ENCODE data around the gene NCK2.

The NCK2 gene

DNA sequence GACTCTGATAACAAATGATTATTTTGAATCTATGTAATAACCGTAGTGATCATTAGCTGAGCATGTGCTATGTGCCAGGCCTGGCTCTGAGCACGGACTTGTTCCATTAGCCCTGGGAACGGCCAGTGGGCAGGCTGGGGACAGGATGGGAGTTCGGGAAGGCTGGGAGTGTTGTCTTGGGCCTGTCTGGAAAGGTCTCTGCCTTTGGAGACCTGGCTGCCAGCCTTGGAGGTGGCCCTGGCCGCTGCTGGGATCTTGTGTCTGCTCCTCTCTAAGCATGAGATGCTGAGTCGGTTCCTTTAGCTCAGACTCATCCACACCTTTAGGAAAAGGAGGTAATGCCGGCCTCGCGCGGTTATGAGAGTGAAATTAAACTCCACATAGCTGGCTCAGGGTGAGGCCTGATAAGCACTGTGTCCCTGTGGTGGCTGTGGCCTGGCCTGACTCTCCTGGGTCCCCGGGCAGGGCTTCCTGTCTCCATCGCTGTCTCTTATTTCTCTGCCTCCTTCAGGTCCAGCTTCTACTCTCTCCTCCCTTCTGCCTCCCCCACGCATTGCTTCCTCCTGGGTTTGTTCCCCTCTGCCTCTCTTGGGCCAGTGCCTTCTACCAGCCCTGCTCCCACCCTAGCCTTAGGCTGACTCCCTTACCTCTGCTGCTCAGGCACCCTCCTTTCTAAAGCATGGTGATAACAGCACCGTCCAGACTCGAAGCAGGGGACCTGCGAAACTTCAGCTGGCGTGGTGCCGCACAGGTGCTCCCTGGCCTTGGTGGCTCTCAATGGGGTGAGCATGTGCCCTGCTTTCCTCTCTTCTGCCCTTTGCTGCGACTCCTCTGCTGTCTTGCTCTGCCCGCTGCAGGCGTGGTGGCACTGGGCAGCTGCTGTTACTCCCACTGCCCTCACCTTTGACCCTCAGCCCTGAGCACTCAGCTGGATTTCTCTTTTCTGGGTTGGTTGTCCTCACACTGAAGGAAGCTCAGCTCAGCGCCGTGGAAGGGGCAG, 41.8 kb downstream of the NCK2 start:
- no peaks in the 10 kb centered on the region for H3F3A ChIP-seq (ENCODE audit: insufficient read depth, low read length)
- H3K9me2 ChIP-seq (ENCODE audit: low read depth, low read length), result no peaks in the 10 kb centered on the region
- H3K9ac ChIP-seq (ENCODE audit: low read length), result no peak overlapping the region
- no peak overlapping the region for H3K4me2 ChIP-seq (ENCODE audit: low read length)
- H2AFZ ChIP-seq (ENCODE audit: low read length), result no peak overlapping the region
- no peak for TF ChIP-seq EZH2 (IDR thresholded peaks at IDR 0.05; ENCODE audit: borderline replicate concordance, low read length)
- TF ChIP-seq CTCF (IDR thresholded peaks at IDR 0.05; ENCODE audit: low read length), result no peak
- H3K79me2 ChIP-seq (ENCODE audit: insufficient read depth, low read length), result no peaks in the 10 kb centered on the region
- H3K27ac ChIP-seq (ENCODE audit: low read depth, low read length, poor library complexity, severe bottlenecking), result no peak overlapping the region
- no peak overlapping the region for H3K4me3 ChIP-seq (ENCODE audit: low read depth, low read length, poor library complexity, severe bottlenecking)
- H3K9me3 ChIP-seq (ENCODE audit: low read length), result no peaks in the 10 kb centered on the region
- H3K27me3 ChIP-seq (ENCODE audit: insufficient read depth, low read length), result 0 out of 2 replicates have a peak, but pooled peaks cover 6% of the 10 kb centered on the region
- no peaks in the 10 kb centered on the region for H3K4me1 ChIP-seq (ENCODE audit: insufficient read depth, low read length, severe bottlenecking)
- no peaks in the 10 kb centered on the region for H3K36me3 ChIP-seq (ENCODE audit: insufficient read depth, low read length)
- H4K20me1 ChIP-seq (ENCODE audit: insufficient read depth, low read length), result no peaks in the 10 kb centered on the region

GRCh38 chr2:105787376-105788318, 42.9 kb downstream of the NCK2 start:
- Histone ChIP-seq H3F3A (ENCODE audit: insufficient read depth, low read length) (no peaks in the 10 kb centered on the region), H3K79me2 (ENCODE audit: insufficient read depth, low read length) (no peaks in the 10 kb centered on the region), H2AFZ (ENCODE audit: low read length) (no peak overlapping the region), H3K4me1 (ENCODE audit: insufficient read depth, low read length, severe bottlenecking) (no peaks in the 10 kb centered on the region), H3K36me3 (ENCODE audit: insufficient read depth, low read length) (no peaks in the 10 kb centered on the region), H4K20me1 (ENCODE audit: insufficient read depth, low read length) (no peaks in the 10 kb centered on the region), H3K27ac (ENCODE audit: low read depth, low read length, poor library complexity, severe bottlenecking) (no peak overlapping the region), H3K9ac (ENCODE audit: low read length) (no peak overlapping the region), H3K4me3 (ENCODE audit: low read depth, low read length, poor library complexity, severe bottlenecking) (no peak overlapping the region), H3K27me3 (ENCODE audit: insufficient read depth, low read length) (0 out of 2 replicates have a peak, but pooled peaks cover 6% of the 10 kb centered on the region), H3K9me3 (ENCODE audit: low read length) (no peaks in the 10 kb centered on the region), H3K9me2 (ENCODE audit: low read depth, low read length) (no peaks in the 10 kb centered on the region), H3K4me2 (ENCODE audit: low read length) (no peak overlapping the region)
- TF ChIP-seq EZH2 (IDR thresholded peaks at IDR 0.05; ENCODE audit: borderline replicate concordance, low read length) (no peak), CTCF (IDR thresholded peaks at IDR 0.05; ENCODE audit: low read length) (no peak)

- H3K27ac ChIP-seq (ENCODE audit: low read depth, low read length, poor library complexity, severe bottlenecking), result no peak overlapping the region
- no peak overlapping the region for H3K4me2 ChIP-seq (ENCODE audit: low read length)
- no peaks in the 10 kb centered on the region for H3K4me1 ChIP-seq (ENCODE audit: insufficient read depth, low read length, severe bottlenecking)
- H3K9me2 ChIP-seq (ENCODE audit: low read depth, low read length), result no peaks in the 10 kb centered on the region
- H3K36me3 ChIP-seq (ENCODE audit: insufficient read depth, low read length), result no peaks in the 10 kb centered on the region
- H3K79me2 ChIP-seq (ENCODE audit: insufficient read depth, low read length), result no peaks in the 10 kb centered on the region
- H4K20me1 ChIP-seq (ENCODE audit: insufficient read depth, low read length), result no peaks in the 10 kb centered on the region
- no peak for TF ChIP-seq CTCF (IDR thresholded peaks at IDR 0.05; ENCODE audit: low read length)
- no peak for TF ChIP-seq EZH2 (IDR thresholded peaks at IDR 0.05; ENCODE audit: borderline replicate concordance, low read length)
- H3F3A ChIP-seq (ENCODE audit: insufficient read depth, low read length), result no peaks in the 10 kb centered on the region
- no peak overlapping the region for H2AFZ ChIP-seq (ENCODE audit: low read length)
- H3K4me3 ChIP-seq (ENCODE audit: low read depth, low read length, poor library complexity, severe bottlenecking), result no peak overlapping the region
- H3K9ac ChIP-seq (ENCODE audit: low read length), result no peak overlapping the region
- peaks cover 6% of the 10 kb centered on the region; the same call in 1 of the 2 replicates for H3K27me3 ChIP-seq (ENCODE audit: insufficient read depth, low read length)
- H3K9me3 ChIP-seq (ENCODE audit: low read length), result no peaks in the 10 kb centered on the region
Measured at GRCh38 chr2:105788670-105789290, 44.1 kb downstream of the NCK2 start.
